GM19238 (cell line): Measurements from ENCODE around the gene TRPM7.

ENCODE experiments used
- DNase-seq: peaks from one replicate; pipeline ENCODE4 v3.0.0; 2011; ENCODE audit warnings: low spot score; ENCODE audit not compliant: insufficient read length

The TRPM7 gene

GRCh38 chr15:50563756-50564155 lies 122.8 kb downstream of the TRPM7 start:
- no peak for DNase-seq

GRCh38 chr15:50562735-50563640 lies 123.6 kb downstream of the TRPM7 start:
- no peak for DNase-seq

- no peak for DNase-seq
Measured at GRCh38 chr15:50558012-50558411, 128.6 kb downstream of the TRPM7 start.

DNA sequence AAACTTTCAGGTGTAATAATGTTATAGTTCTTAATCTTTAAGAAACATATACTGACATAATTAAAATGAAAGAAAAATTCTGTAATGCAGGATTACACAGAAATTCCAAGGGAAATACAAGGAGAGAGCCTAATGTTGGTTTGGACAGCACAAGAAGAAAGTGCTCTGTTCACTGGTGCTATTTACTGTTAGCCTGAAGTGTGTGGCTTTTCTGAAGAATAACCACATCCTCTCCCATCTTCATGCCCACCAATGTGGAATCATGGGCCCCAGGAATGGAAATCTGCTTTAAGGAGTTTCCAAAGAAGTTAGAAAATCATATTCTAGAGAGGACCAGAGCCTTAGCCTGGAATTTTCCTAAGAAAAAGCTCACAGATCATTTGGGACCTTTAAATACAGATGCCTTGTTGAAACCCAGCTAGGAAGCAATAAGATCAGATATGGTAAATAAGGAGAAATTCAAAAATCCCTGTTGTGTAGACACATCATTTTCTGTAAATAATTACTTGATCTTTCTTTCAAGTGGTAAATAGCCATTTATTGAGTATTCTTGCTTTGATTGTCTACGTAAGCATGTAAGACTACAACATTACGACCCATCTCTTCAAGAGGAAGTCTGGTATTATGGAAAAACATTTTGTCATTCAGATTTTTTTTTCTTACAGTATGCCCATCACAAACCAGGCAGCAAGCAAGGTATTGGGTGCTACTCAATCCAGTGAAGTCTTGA lies 129.8 kb downstream of the TRPM7 start:
- no peak for DNase-seq

GRCh38 chr15:50552238-50552637 lies 134.4 kb downstream of the TRPM7 start:
- no peak for DNase-seq

DNA sequence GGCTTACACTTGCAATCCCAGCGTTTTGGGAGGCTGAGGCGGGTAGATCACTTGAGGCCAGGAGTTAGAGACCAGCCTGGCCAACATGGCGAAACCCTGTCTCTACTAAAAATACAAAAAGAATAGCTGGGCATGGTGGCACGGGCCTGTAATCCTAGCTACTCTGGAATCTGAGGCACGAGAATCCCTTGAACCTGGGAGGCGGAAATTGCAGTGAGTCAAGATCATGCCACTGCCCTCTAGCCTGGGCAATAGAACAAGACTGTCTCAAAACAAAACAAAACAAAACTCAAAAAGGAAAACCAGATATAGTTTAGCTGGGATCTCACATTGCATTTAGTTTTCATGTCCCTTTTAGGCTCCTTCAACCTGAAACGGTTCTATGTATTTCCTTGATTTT lies 137.3 kb downstream of the TRPM7 start:
- no peak for DNase-seq

- no peak for DNase-seq
Measured at GRCh38 chr15:50546566-50546965, 140.0 kb downstream of the TRPM7 start, which contains the start of gene USP50. TSS of gene USP50 (minus strand) at chr15:50546666. CDS start at chr15:50546525, 141 bp downstream.

DNA sequence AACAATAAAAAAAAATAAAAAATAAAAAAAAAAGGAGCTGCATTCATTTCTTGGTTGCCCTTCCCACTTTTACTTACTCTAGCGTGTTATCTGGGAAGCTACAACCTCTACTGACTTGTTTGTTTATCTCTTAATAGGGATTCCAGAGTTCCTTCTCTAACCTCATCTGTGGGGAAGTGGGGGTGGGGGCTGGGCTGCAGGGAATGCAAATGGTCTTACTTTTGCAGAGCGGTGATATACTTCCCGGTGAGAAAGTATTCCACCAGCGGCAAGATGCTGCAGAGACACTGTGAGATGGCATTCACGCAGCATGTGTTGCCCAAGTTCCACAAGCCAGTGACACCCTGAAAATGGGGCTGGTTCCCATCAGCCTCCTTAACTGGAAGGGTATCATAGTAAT lies 142.2 kb downstream of the TRPM7 start:
- DNase-seq = no peak

DNA sequence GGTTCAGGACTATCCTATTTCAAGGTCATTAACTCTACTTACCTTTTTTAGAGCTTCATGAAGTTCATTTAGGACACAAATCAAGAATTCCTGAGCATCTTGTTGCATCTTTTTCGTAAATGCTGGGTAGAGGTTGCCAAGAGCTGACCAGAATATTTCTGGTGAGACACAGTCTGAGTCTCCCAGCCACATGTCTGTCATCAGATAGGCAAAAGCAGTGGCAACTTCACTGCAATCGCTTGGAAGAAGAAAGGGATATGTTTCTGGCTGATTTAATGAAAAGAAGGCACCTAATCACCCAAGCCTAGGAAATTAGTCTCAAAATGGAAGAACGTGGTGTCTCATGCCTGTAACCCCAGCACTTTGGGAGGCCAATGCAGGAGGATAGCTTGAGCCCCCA lies 143.0 kb downstream of the TRPM7 start:
- no peak for DNase-seq

DNA sequence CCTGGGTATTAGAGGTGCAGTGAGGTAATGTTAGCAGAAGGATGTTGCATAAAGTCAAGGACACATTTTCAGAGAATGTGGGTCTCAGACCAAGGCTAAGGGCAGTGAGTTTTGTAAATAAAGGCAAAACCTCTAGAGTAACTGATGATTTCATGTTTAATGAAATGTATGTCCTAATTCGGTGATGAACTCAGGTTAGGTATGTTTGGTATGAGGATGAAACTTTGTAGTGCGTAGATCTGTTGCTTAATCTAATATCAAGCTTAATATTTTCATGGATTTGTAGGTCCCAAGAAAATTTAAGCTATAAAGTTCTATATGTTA lies 143.7 kb downstream of the TRPM7 start:
- DNase-seq = no peak

GRCh38 chr15:50531766-50532165 lies 154.8 kb downstream of the TRPM7 start:
- no peak for DNase-seq

- DNase-seq = no peak
Measured at GRCh38 chr15:50531163-50531562, 155.4 kb downstream of the TRPM7 start.

GRCh38 chr15:50523851-50524251 lies 162.7 kb downstream of the TRPM7 start:
- DNase-seq = no peak

DNA sequence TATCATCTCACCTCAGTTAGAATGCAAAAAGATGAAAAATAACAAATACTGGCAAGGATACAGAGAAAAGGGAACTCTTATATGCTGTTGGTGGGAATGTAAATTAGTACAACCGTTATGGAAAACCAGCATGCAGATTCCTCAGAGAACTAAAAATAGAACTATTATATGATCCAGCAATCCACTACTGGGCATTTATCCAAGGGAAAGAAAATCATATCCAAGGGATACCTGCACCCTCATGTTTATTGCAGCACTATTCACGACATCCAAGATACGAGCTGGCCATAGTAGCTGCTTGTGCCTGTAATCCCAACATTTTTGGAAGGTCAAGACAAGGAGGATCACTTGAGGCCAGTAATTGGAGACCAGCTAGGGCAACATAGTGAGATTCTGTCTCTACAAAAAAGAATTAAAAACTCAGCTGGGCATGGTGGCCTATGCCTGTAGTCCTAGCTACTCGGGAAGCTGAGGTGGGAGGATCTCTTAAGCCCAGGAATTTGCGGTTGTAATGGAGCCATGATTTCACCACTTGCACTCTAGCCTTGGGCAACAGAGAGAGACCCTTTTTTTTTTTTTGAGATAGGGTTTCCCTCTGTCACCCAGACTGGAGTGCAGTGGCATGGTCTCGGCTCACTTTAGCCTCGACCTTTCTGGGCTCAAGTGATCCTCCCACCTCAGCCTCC lies 166.7 kb downstream of the TRPM7 start:
- DNase-seq = no peak

DNA sequence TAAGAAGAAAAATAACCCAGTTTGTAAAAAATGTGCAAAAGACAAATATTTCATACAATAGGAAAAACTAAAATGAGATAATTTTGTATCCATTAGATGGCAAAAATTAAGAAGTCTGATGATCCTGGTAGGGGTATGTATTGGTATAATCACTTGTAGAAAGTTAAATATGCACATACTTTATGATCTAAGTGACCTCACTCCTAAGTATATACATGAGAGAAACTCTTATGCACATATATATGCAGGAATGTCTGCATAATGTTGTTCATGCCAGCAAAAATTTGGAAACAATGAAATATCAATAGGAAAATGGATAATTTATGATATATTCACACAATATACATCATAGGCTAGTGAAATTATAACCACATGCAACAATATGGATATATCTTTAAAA lies 173.6 kb downstream of the TRPM7 start:
- DNase-seq = no peak
